ENCODE data around the gene ZFYVE27. TPM values are rescaled to one million over a fixed set of nuclear protein-coding genes. Genes with fewer than 3 reads are reported as not detected.

ZFYVE27 gene
- total RNA-seq, 2 experiments from 2014 or later = 24.0 to 33.0 TPM

DNA sequence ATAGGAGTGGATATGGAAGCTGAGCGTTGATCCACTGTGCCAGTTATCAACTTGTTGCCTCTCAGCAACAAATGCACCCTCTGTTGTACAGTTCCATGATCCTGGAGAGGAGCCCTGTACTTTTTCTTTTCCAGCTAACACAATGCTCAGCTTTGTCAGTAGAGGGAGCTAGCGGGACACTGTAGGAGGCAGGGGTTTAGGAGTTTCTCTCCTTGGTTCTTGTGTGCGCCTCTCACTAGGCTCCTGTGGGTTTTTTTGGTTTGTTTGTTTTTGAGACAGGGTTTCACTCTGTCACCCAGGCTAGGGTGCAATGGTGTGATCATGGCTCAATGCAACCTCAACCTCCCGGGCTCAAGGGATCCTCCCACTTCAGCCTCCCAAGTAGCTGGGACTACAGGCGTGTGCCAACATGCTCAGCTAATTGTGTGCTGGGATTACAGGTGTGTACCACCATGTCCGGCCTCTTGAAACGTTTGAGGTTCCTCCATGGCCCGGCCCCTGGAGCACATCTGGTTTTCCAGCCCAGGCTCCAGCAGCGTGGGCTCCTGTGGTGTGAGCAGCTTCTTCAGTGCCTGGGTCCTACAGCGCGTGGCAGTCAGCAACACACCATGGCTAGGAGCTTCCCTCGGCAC lies 35.4 kb upstream of the ZFYVE27 start:
- intact Hi-C loops (cut with micrococcal nuclease; ENCODE audit: unreplicated experiment) = no loop called here
- no peaks in the 10 kb centered on the region for H3K9me2 ChIP-seq (ENCODE audit: insufficient read depth, low read length)

DNA sequence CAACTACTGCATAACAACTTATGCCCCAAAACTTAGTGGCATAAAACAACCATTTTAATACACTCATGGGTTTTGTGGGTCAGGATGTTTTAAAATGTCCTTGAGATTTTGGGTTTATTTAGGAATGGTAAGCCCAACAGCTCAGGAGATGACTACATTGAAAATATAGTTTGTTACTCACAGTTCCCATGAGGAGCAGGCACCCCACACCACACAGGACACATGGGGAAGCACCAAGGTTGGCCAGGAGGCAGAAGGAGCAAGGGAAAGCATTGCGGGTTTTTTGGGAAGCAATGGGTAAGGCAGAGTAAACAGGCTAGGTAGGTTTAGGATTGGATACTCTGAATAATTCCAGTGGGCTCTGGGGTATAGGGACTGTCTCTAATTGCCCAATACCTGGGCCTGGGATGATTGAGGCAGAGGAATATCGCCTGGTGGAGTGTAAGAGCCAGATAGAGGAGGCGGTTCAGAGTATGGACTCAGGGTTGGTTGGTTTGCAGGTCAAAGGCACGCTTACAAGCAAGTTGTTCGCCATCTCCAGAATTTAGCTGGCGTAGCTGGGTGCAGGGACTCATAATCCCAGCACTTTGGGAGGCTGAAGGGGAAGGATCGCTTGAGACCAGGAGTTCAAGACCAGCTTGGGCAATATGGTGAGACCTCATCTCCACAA lies 33.4 kb upstream of the ZFYVE27 start:
- Histone ChIP-seq H2AFZ (ENCODE audit: low read length) (no peak overlapping the region), H3K4me3 (ENCODE audit: low read depth, low read length, poor library complexity, severe bottlenecking) (no peak overlapping the region), H4K20me1 (ENCODE audit: insufficient read depth, low read length) (no peaks in the 10 kb centered on the region), H3K4me2 (ENCODE audit: low read length) (no peak overlapping the region), H3K9me3 (ENCODE audit: low read length) (no peaks in the 10 kb centered on the region), H3K27ac (ENCODE audit: low read depth, low read length, poor library complexity, severe bottlenecking) (no peak overlapping the region), H3K9me2 (ENCODE audit: insufficient read depth, low read length) (no peaks in the 10 kb centered on the region), H3K79me2 (ENCODE audit: insufficient read depth, low read depth, low read length) (no peaks in the 10 kb centered on the region), H3K36me3 (ENCODE audit: insufficient read depth, low read length) (no peaks in the 10 kb centered on the region), H3K4me1 (ENCODE audit: insufficient read depth, low read length, poor library complexity, severe bottlenecking) (no peaks in the 10 kb centered on the region)
- DNase-seq (ENCODE audit: low spot score) = no peak
- BruUV-seq (replicated peaks) = no TSS peak
- ChIA-PET POLR2A (interaction anchor here (1.1 kb wide), 1 partner anchor 16 kb away, joined by 3 read pairs; the partner anchor contains the start of gene AVPI1), CTCF (ENCODE audit: unreplicated experiment) (no interaction called here)
- intact Hi-C loops (cut with micrococcal nuclease; ENCODE audit: unreplicated experiment) = no loop called here
- TF ChIP-seq, protein P1, sequence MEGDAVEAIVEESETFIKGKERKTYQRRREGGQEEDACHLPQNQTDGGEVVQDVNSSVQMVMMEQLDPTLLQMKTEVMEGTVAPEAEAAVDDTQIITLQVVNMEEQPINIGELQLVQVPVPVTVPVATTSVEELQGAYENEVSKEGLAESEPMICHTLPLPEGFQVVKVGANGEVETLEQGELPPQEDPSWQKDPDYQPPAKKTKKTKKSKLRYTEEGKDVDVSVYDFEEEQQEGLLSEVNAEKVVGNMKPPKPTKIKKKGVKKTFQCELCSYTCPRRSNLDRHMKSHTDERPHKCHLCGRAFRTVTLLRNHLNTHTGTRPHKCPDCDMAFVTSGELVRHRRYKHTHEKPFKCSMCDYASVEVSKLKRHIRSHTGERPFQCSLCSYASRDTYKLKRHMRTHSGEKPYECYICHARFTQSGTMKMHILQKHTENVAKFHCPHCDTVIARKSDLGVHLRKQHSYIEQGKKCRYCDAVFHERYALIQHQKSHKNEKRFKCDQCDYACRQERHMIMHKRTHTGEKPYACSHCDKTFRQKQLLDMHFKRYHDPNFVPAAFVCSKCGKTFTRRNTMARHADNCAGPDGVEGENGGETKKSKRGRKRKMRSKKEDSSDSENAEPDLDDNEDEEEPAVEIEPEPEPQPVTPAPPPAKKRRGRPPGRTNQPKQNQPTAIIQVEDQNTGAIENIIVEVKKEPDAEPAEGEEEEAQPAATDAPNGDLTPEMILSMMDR (conservative IDR thresholded peaks at IDR 0.05; ENCODE audit: low read length) = no peak
- TF ChIP-seq EZH2phosphoT487 (IDR thresholded peaks at IDR 0.05; ENCODE audit: borderline replicate concordance, low read depth, low read length) = no peak

More for the DNA sequence above, 35.4 kb upstream of the ZFYVE27 start:
- no peaks in the 10 kb centered on the region for H3K36me3 ChIP-seq (ENCODE audit: insufficient read depth, low read length)
- H3K79me2 ChIP-seq (ENCODE audit: insufficient read depth, low read depth, low read length) = no peaks in the 10 kb centered on the region
- no peaks in the 10 kb centered on the region for H4K20me1 ChIP-seq (ENCODE audit: insufficient read depth, low read length)
- H3K9me3 ChIP-seq (ENCODE audit: low read length) = no peaks in the 10 kb centered on the region
- no peak overlapping the region for H3K4me3 ChIP-seq (ENCODE audit: low read depth, low read length, poor library complexity, severe bottlenecking)
- no peak overlapping the region for H2AFZ ChIP-seq (ENCODE audit: low read length)
- CTCF ChIA-PET (ENCODE audit: unreplicated experiment) = interaction anchor here (0.7 to 1.2 kb wide), 4 partner anchors 16 to 30 kb away, joined by 3 to 5 read pairs (median 4); no protein-coding TSS in a partner anchor
- BruUV-seq (replicated peaks) = no TSS peak
- TF ChIP-seq, protein P1 (conservative IDR thresholded peaks at IDR 0.05; ENCODE audit: low read length) = peak; percentile 93
- TF ChIP-seq EZH2phosphoT487 (IDR thresholded peaks at IDR 0.05; ENCODE audit: borderline replicate concordance, low read depth, low read length) = no peak
- peak; percentile 71 for DNase-seq (ENCODE audit: low spot score)
- no peak overlapping the region for H3K27ac ChIP-seq (ENCODE audit: low read depth, low read length, poor library complexity, severe bottlenecking)
- no peak overlapping the region for H3K4me2 ChIP-seq (ENCODE audit: low read length)
- H3K4me1 ChIP-seq (ENCODE audit: insufficient read depth, low read length, poor library complexity, severe bottlenecking) = no peaks in the 10 kb centered on the region
- POLR2A ChIA-PET = interaction anchor here (0.9 to 1.3 kb wide), 2 partner anchors 33 to 35 kb away, joined by 3 to 4 read pairs; partner anchors contain the start of gene ZFYVE27

DNA sequence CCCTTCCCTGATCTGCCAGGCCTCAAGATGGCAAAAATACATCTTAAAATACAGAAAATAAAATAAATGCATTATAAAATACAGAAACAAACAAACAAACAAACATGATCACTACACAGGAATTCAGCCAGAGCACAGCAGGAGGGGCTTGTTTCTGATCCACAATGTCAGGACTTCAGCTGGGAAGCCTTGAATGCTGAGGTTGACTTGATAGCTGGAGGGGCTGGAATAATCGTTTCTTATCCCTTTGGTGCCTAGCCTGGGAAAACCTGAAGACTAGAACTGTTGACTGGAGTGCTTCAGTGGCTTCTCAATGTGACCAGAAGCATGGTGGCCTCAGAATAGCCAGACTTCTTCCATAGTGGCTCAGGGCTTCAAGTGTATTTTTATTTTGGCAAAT lies 32.6 kb upstream of the ZFYVE27 start:
- no peaks in the 10 kb centered on the region for H3K9me3 ChIP-seq (ENCODE audit: low read length)
- no peaks in the 10 kb centered on the region for H4K20me1 ChIP-seq (ENCODE audit: insufficient read depth, low read length)
- no peaks in the 10 kb centered on the region for H3K79me2 ChIP-seq (ENCODE audit: insufficient read depth, low read depth, low read length)
- no peak overlapping the region for H2AFZ ChIP-seq (ENCODE audit: low read length)
- POLR2A ChIA-PET = interaction anchor here (0.7 to 1.1 kb wide), 2 partner anchors 17 to 170 kb away, joined by 3 to 4 read pairs; partner anchors contain the start of gene AVPI1
- CTCF ChIA-PET (ENCODE audit: unreplicated experiment) = no interaction called here
- no TSS peak for BruUV-seq (replicated peaks)
- H3K9me2 ChIP-seq (ENCODE audit: insufficient read depth, low read length) = no peaks in the 10 kb centered on the region
- H3K27ac ChIP-seq (ENCODE audit: low read depth, low read length, poor library complexity, severe bottlenecking) = no peak overlapping the region
- no peak for TF ChIP-seq EZH2phosphoT487 (IDR thresholded peaks at IDR 0.05; ENCODE audit: borderline replicate concordance, low read depth, low read length)
- TF ChIP-seq, protein P1 (conservative IDR thresholded peaks at IDR 0.05; ENCODE audit: low read length) = no peak
- intact Hi-C loops (cut with micrococcal nuclease; ENCODE audit: unreplicated experiment) = no loop called here
- no peaks in the 10 kb centered on the region for H3K4me1 ChIP-seq (ENCODE audit: insufficient read depth, low read length, poor library complexity, severe bottlenecking)
- H3K4me2 ChIP-seq (ENCODE audit: low read length) = no peak overlapping the region
- H3K4me3 ChIP-seq (ENCODE audit: low read depth, low read length, poor library complexity, severe bottlenecking) = no peak overlapping the region
- no peak for DNase-seq (ENCODE audit: low spot score)
- H3K36me3 ChIP-seq (ENCODE audit: insufficient read depth, low read length) = no peaks in the 10 kb centered on the region

Measured in OCI-LY7 (cell line).